ENCODE data around the gene SCYL1.
"Not testable (repeated sequence)": the region's sequence is repeated elsewhere in the genome, so short reads cannot be mapped to it uniquely, and the experiment has no call there.

SCYL1 gene

DNA sequence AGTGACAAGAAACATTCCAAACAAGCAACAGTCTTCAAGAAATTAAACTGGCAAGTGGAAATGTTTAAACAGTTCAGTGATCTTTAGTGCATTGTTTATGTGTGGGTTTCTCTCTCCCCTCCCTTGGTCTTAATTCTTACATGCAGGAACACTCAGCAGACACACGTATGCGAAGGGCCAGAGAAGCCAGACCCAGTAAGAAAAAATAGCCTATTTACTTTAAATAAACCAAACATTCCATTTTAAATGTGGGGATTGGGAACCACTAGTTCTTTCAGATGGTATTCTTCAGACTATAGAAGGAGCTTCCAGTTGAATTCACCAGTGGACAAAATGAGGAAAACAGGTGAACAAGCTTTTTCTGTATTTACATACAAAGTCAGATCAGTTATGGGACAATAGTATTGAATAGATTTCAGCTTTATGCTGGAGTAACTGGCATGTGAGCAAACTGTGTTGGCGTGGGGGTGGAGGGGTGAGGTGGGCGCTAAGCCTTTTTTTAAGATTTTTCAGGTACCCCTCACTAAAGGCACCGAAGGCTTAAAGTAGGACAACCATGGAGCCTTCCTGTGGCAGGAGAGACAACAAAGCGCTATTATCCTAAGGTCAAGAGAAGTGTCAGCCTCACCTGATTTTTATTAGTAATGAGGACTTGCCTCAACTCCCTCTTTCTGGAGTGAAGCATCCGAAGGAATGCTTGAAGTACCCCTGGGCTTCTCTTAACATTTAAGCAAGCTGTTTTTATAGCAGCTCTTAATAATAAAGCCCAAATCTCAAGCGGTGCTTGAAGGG is 20.0 kb upstream of the SCYL1 start:
- in situ Hi-C loops (cut with HindIII; ENCODE audit: low sequenced_read_pairs), result no loop called here

GRCh38 chr11:65505466-65506289 is 19.2 kb upstream of the SCYL1 start:
- in situ Hi-C loops (cut with HindIII; ENCODE audit: low sequenced_read_pairs), result no loop called here

DNA sequence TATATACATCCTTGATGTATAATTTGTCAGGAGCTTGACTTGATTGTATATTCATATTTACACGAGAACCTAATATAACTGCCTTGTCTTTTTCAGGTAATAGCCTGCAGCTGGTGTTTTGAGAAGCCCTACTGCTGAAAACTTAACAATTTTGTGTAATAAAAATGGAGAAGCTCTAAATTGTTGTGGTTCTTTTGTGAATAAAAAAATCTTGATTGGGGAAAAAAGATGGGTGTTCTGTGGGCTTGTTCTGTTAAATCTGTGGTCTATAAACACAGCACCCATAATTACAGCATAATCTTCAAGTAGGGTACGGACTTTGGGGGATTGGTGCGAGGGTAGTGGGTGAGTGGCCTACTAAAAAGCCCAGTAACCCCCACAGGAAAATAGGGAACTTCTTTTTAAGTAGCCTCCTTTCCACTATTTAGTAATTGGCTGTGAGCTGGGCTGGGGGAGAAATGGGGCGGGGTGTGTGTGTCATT is 18.6 kb upstream of the SCYL1 start:
- in situ Hi-C loops (cut with HindIII; ENCODE audit: low sequenced_read_pairs), result no loop called here

DNA sequence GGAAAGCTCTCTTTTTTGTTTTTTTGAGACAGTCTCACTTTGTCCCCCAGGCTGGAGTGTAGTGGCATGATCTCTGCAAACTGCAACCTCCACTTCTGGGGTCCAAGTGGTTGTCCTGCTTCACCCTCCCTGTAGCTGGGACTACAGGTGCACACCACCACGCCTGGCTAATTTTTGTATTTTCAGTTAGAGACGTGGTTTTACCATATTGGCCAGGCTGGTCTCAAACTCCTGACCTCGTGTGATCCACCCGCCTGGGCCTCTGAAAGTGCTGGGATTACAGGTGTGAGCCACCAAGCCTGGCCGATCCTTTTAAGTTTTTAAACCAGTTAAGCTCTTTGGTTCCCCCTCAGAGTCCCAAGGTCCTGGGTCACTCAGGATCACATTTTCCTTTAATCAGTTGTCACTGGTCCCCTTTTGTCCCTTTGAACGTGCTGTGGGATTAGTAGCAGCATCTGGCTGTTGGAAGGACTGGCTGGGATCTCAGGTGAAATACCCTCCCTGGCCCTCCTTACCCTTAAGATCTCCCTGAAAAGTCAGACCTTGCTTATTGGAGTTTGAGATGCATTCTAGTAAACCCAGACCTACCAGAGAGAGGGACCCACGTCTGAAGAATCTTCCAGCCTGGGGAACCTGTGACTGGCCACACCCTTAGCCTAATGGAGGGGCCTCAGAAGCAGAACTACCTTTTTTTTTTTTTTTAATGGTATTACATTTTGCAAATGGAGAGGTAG is 17.9 kb upstream of the SCYL1 start:
- in situ Hi-C loops (cut with HindIII; ENCODE audit: low sequenced_read_pairs), result no loop called here

GRCh38 chr11:65512311-65512710 is 12.6 kb upstream of the SCYL1 start:
- in situ Hi-C loops (cut with HindIII; ENCODE audit: low sequenced_read_pairs), result not testable (repeated sequence)

DNA sequence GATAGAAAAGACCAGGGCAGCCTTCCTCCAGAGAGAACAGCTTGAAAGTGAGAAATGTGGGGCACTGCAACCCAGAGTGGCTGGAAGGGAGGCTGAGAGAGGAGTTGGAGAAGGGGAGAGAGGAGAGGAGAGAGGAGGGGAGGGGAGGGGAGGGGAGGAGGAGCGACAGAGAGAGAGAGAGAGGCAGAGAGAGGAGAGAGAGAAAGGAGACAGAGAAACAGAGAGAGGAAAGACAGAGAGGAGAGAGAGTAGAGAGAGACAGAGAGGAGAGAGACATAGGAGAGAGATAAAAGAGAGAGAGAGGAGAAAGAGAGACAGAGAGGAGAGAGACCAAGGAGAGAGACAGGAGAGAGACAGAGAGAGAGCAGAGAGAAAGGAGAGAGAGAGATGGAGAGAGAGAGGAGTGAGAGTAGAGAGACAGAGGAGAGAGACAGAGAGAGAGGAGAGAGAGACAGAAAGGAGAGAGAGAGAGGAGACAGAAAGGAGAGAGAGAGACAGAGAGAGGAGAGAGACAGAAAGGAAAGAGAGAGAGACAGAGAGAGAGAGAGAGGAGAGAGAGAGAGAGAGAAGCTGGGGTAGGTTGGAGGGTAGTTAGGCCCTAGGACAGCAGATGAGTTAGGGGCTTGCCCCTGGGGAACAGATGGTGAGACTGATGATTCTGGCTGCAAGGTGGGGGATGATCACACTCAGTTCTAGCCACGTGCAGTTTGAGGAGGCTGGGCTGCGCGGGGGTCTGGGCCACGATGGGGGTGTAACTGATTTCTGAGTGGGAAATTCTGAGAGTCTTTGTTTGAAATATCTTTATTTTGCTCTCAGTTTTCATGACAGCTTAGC is 8.5 kb upstream of the SCYL1 start:
- in situ Hi-C loops (cut with HindIII; ENCODE audit: low sequenced_read_pairs), result no loop called here

DNA sequence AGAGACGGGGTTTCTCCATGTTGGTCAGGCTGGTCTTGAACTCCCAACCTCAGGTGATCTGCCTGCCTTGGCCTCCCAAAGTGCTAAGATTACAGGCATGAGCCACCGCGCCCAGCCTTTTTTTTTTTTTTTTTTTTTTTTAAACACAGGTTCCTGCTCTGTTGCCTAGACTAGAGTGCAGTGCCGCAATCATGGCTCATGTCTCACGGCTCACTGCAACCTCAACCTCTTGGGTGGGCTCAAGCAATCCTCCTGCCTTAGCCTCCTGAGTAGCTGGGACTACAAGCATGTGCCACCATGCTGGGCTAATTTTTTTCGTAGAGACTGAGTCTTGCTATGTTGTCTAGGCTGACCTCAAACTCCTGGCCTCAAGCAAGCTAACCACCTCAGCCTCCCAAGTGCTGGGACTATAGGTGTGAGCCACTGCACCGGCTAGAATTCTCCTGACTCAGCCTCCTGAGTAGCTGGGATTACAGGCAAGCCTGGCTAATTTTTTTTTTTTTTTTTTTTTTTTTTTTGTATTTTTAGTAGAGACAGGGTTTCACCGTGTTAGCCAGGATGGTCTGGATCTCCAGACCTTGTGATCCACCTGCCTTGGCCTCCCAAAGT is 5.8 kb upstream of the SCYL1 start:
- in situ Hi-C loops (cut with HindIII; ENCODE audit: low sequenced_read_pairs), result not testable (repeated sequence)

GRCh38 chr11:65521777-65522521 is 2.9 kb upstream of the SCYL1 start:
- in situ Hi-C loops (cut with HindIII; ENCODE audit: low sequenced_read_pairs), result not testable (repeated sequence)

- in situ Hi-C loops (cut with HindIII; ENCODE audit: low sequenced_read_pairs), result not testable (repeated sequence)
These were observed 1.9 kb upstream of the SCYL1 start for GRCh38 chr11:65522718-65523630.

DNA sequence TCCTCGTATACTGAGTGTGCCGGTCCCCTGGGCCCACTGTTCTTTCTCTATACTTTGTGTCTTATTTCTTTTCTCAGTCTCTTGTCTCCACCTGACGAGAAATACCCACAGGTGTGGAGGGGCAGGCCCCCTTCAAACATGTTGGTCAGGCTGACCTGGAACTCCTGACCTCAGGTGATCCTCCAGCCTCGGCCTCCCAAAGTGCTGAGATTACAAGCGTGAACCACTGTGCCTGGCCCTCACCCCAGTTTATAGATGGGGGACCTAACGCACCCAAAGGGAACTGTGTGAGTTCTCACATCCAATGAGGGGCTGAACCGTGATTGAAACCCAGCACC is 1.3 kb upstream of the SCYL1 start:
- in situ Hi-C loops (cut with HindIII; ENCODE audit: low sequenced_read_pairs), result not testable (repeated sequence)

DNA sequence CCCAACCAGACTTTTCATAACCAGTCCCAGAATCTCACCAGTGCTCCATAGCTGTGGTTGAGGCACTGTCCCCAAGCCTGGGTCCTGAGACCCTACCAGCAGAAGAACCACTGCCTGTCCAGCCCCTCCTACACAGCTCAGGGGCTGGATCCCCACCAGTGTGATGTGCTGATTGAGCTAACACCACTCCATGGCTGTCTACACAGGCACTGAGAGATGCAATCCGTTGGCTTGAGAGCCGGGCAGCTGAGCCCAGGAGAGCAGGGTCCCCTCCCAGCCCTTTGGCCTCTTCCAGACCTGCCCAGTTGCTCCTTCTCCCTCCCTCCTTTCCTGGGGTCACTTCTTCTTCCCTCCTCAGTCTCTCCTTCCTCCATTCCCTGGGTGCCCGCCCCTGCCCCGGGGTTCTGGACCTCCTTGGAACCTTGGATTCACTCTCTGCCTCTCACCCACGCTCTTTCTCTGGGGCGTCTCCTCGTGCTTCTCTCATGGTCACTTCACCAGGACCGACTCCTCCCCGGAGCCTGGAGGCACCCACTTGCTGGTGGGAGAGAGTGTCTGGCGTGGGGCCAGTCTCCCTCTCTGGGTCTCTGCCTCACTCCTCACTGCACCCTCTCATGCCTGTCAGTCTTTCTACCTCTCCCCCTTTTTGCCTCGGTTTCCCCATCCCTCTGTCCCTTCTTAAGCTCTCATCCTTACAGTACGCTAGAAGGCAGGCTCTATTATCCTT is 706 bp upstream of the SCYL1 start:
- in situ Hi-C loops (cut with HindIII; ENCODE audit: low sequenced_read_pairs), result no loop called here

DNA sequence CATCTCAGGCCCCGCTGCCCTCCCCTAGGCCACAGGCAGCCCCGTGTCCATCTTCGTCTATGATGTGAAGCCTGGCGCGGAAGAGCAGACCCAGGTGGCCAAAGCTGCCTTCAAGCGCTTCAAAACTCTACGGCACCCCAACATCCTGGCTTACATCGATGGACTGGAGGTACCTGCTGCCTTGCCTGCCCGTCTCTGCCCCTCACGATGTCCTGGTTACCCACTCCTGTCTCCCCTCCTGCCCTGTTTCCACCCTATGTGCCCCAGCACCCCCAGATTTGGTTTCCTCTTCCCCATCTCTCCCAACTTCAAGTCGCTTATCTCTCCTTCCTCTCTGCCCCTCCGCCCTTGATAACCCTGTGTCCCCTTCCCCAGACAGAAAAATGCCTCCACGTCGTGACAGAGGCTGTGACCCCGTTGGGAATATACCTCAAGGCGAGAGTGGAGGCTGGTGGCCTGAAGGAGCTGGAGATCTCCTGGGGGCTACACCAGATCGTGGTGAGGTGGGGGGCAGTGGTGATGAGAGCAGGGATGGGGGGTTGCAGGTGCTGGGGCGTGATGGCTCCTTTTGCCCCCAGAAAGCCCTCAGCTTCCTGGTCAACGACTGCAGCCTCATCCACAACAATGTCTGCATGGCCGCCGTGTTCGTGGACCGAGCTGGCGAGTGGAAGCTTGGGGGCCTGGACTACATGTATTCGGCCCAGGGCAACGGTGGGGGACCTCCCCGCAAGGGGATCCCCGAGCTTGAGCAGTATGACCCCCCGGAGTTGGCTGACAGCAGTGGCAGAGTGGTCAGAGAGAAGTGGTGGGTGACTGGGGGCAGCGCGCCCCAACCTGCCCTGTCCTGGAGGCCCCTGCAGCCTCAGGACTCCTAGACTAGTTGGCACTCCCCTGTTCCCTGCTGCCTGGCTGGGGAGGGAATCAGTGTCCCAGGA is 930 bp downstream of the SCYL1 start:
- in situ Hi-C loops (cut with HindIII; ENCODE audit: low sequenced_read_pairs), result no loop called here

DNA sequence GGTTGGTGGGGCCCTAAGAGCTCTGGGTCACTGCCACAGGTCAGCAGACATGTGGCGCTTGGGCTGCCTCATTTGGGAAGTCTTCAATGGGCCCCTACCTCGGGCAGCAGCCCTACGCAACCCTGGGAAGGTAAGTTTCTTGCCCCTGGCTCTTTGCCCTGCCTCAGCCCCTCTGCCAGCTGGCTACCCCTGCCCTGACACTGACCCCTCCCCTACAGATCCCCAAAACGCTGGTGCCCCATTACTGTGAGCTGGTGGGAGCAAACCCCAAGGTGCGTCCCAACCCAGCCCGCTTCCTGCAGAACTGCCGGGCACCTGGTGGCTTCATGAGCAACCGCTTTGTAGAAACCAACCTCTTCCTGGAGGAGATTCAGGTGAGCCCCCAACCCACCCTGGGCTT is 1.9 kb downstream of the SCYL1 start:
- in situ Hi-C loops (cut with HindIII; ENCODE audit: low sequenced_read_pairs), result no loop called here

DNA sequence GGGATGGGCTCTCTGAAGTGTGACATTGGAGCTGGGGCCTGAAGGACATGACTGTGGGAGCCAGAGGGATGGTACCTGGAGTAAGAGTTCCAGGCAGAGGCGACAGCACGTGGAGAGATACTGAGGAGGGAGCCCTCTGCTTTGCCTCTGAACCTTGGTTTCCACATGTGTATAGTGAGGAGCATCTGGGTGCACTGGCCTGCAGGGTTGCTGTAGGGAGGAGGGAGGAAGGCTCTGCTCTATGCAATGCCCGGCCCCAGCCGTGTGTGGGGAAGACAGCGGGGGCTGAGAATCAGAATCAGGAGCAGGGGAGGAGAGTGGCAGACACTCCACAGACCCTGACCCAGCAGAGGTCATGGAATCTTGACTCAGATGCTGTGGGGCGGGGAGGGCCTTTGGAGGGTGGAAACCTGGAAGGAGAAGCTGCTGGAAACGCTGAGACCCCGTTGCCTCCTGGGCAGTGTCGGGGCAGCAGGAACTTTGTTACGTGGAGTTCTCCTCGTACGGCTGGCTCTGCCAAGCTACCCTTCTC is 4.0 kb downstream of the SCYL1 start:
- in situ Hi-C loops (cut with HindIII; ENCODE audit: low sequenced_read_pairs), result no loop called here

DNA sequence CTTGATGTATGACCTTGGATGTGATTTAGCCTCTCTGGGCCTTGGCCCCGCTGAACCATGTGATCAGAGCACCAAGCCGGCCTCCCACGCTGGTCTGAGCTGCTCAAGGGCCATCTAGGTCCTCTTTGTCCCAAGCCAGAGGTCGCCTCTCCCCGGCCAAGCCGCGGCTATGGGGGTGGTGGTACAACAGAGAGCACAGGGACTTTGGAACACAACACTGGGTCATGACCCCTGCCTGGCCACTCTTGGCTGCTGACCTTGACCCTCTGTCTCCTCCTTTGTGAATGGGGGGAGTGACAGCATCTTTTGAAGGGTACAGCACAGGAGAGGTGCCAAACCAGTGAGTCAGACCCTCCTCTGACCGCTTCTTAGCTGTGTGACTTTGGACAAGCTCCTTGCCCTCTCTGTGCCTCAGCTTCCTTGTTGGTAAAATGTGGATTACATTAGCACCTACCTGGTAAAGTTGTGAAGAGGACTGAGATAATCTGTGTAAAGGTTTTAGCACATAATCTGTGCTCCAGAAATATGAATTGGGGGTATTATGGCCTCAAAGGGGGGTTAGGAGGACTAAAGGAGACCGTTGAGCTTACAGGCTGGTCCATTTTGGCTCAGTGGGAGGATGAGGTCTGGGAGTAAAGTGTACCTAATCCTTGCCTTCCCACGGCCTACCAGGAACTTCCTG is 4.7 kb downstream of the SCYL1 start:
- in situ Hi-C loops (cut with HindIII; ENCODE audit: low sequenced_read_pairs), result no loop called here

- in situ Hi-C loops (cut with HindIII; ENCODE audit: low sequenced_read_pairs), result no loop called here
These were observed 5.2 kb downstream of the SCYL1 start for GRCh38 chr11:65530157-65530496.
